HG02938 (cell line): Measurements from ENCODE around the gene PHIP.

Experiments used
- ATAC-seq: cut with Tn5 transposase; IDR thresholded peaks from one replicate; pipeline ENCODE4 v1.9.1; 2021; ENCODE audit warnings: mild to moderate bottlenecking, moderate library complexity; ENCODE audit not compliant: unreplicated experiment

The PHIP gene

GRCh38 chr6:79011940-79012339 is 66.1 kb downstream of the PHIP start:
- ATAC-seq = no peak

GRCh38 chr6:79010422-79010821 is 67.6 kb downstream of the PHIP start:
- no peak for ATAC-seq

GRCh38 chr6:79009819-79010218 is 68.2 kb downstream of the PHIP start:
- no peak for ATAC-seq

- no peak for ATAC-seq
These were observed 72.6 kb downstream of the PHIP start for GRCh38 chr6:79005497-79005896.

- no peak for ATAC-seq
These were observed 73.0 kb downstream of the PHIP start for GRCh38 chr6:79005024-79005423.

- ATAC-seq = no peak
These were observed 73.8 kb downstream of the PHIP start for GRCh38 chr6:79004239-79004638.

GRCh38 chr6:79001415-79001814 is 76.6 kb downstream of the PHIP start:
- no peak for ATAC-seq

- ATAC-seq = no peak
These were observed 78.3 kb downstream of the PHIP start for GRCh38 chr6:78999737-79000136.

GRCh38 chr6:78995946-78996345 is 82.1 kb downstream of the PHIP start:
- ATAC-seq = no peak

- no peak for ATAC-seq
These were observed 82.7 kb downstream of the PHIP start for GRCh38 chr6:78995346-78995745.

GRCh38 chr6:78993955-78994354 is 84.1 kb downstream of the PHIP start:
- no peak for ATAC-seq

- no peak for ATAC-seq
These were observed 88.9 kb downstream of the PHIP start for GRCh38 chr6:78989191-78989590.

- ATAC-seq = no peak
These were observed 91.9 kb downstream of the PHIP start for GRCh38 chr6:78986161-78986560.

- ATAC-seq = no peak
These were observed 93.7 kb downstream of the PHIP start for GRCh38 chr6:78984225-78984950.

- ATAC-seq = no peak
These were observed 110.9 kb downstream of the PHIP start for GRCh38 chr6:78967191-78967590.

- no peak for ATAC-seq
These were observed 111.5 kb downstream of the PHIP start for GRCh38 chr6:78966542-78966941.

- ATAC-seq = no peak
These were observed 115.6 kb downstream of the PHIP start for GRCh38 chr6:78962448-78962847.

- ATAC-seq = no peak
These were observed 123.3 kb downstream of the PHIP start for GRCh38 chr6:78954740-78955139.

- no peak for ATAC-seq
These were observed 124.3 kb downstream of the PHIP start for GRCh38 chr6:78953798-78954197.

GRCh38 chr6:78952362-78952761 is 125.7 kb downstream of the PHIP start:
- no peak for ATAC-seq

GRCh38 chr6:78948785-78949184 is 129.3 kb downstream of the PHIP start:
- no peak for ATAC-seq

- no peak for ATAC-seq
These were observed 130.1 kb downstream of the PHIP start for GRCh38 chr6:78947962-78948361.

GRCh38 chr6:78947529-78947928 is 130.5 kb downstream of the PHIP start:
- no peak for ATAC-seq
